Naive thymus-derived CD8-positive, alpha-beta T cell (primary cell): ENCODE results near the gene AGAP4. TPM values are rescaled to one million over a fixed set of nuclear protein-coding genes. Genes with fewer than 3 reads are reported as not detected.

ENCODE experiments used
- polyA plus RNA-seq, 3 donors: library from polyadenylated mRNA; unstranded; fragments of 300-500 nt; fragmentation: Illumina TruSeq; gene quantifications; one replicate each; pipeline ENCODE4 v1.2.3, GENCODE V29; 2021
- total RNA-seq, 8 experiments: library from RNA in 2 of 8; stranded (reverse) in 2 of 8; gene quantifications; one replicate each; pipeline ENCODE4 v1.2.3 and lab custom pipeline; 2021 to 2026

Gene AGAP4
- total and polyA plus RNA-seq, 5 experiments from 2014 or later: 0.77 to 47.9 (median 1.6) TPM

Other genes with a start within 250 kb of the AGAP4 start
- 10 to 100 TPM; 29.2 to 32.2 TPM for gene ZFAND4, start 174.7 kb downstream of the AGAP4 start, total RNA-seq
- gene ZFAND4, start 174.7 kb downstream of the AGAP4 start, polyA plus RNA-seq: 10 to 100 TPM; 14.8 to 28.9 (median 20.8) TPM
- gene WASHC2C, start 120.2 kb downstream of the AGAP4 start, total RNA-seq: 10 to 100 TPM; 57.3 to 69.1 TPM
- 10 to 100 TPM; 17.7 to 34.2 (median 19.4) TPM for gene WASHC2C, start 120.2 kb downstream of the AGAP4 start, polyA plus RNA-seq
- 10 to 100 TPM; 25.1 to 25.4 TPM for gene TIMM23, start 125.0 kb upstream of the AGAP4 start, total RNA-seq
- 10 to 100 TPM; 42.7 to 53.6 (median 49.1) TPM for gene TIMM23, start 125.0 kb upstream of the AGAP4 start, polyA plus RNA-seq
- 10 to 100 TPM; 90.0 to 90.1 TPM for gene NCOA4, start 183.1 kb upstream of the AGAP4 start, total RNA-seq
- gene NCOA4, start 183.1 kb upstream of the AGAP4 start, polyA plus RNA-seq: 100 to 1,000 TPM; 153 to 162 (median 155) TPM
- gene MSMB, start 198.8 kb upstream of the AGAP4 start, total RNA-seq: not detected
- not detected for gene MSMB, start 198.8 kb upstream of the AGAP4 start, polyA plus RNA-seq